ENCODE measurements around the gene CAMSAP1. TPM values are rescaled to one million over a fixed set of nuclear protein-coding genes. Genes with fewer than 3 reads are reported as not detected.

CAMSAP1 gene
- polyA plus RNA-seq, 1 donor from 2014 or later = 58.5 TPM

DNA sequence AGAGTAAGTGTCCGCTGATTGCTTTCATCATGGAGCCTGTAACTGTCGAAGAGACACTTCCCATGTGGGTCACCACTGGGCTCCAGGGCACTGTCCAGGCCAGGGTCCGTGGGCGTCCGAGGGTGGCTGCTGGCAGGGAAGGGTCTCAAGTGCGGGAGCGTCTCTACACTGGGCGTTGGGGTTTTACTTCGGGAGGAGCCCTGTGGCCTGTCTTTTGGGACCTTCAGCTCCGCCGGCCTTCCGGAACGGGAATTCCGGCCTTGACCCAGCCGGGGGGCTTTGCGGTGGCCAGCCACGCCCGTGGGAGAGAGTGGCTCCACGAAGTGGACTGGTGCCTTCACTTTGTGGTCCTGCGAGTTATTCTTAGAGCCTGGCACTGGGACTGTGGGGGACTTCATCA lies 86.2 kb downstream of the CAMSAP1 start:
- H3K36me3 ChIP-seq (ENCODE audit: insufficient read depth, low read length) = no peaks in the 10 kb centered on the region

DNA sequence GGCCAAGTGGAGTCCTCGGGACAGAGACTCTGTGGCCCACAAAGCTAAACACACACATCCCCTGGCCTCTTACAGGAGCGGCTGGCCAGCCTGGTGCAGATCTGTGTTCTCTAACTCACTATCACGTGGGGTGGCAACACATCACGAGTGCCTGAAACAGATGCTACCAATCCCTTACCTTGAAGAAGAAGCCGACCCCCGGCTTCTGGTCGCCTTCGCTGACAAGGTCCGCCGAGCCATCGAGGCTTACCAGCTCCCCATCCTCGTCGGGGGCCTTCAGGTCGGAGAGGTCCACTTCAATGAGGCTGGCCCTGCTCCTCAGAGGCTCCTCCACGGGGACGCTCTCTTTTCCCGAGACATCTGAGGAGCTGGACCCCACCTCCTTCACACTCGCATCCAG lies 86.7 kb downstream of the CAMSAP1 start:
- no peak overlapping the region for H2AFZ ChIP-seq (ENCODE audit: low read depth, low read length)
- H3F3A ChIP-seq (ENCODE audit: insufficient read depth, low read length, poor library complexity, severe bottlenecking) = no peaks in the 10 kb centered on the region
- no peak overlapping the region for H3K27ac ChIP-seq (ENCODE audit: low read length)
- H3K9me3 ChIP-seq (ENCODE audit: low read length) = no peaks in the 10 kb centered on the region
- H4K20me1 ChIP-seq (ENCODE audit: insufficient read depth) = peaks cover 7% of the 10 kb centered on the region
- no peaks in the 10 kb centered on the region for H3K9me2 ChIP-seq (ENCODE audit: insufficient read depth, low read length)
- no peaks in the 10 kb centered on the region for H3K27me3 ChIP-seq (ENCODE audit: insufficient read depth, low read depth, low read length)
- no peak overlapping the region for H3K4me2 ChIP-seq (ENCODE audit: low read length)
- peaks cover 8% of the 10 kb centered on the region for H3K79me2 ChIP-seq (replicated peaks; ENCODE audit: insufficient read depth, low read length)
- no peak overlapping the region for H3K9ac ChIP-seq (ENCODE audit: low read length)
- H3K4me3 ChIP-seq (ENCODE audit: low read length) = no peak overlapping the region
- H3K36me3 ChIP-seq (ENCODE audit: insufficient read depth, low read length) = no peaks in the 10 kb centered on the region
- TF ChIP-seq SMC3 (conservative IDR thresholded peaks at IDR 0.05; ENCODE audit: poor library complexity) (no peak), TAF1 (IDR thresholded peaks at IDR 0.05; ENCODE audit: low read depth) (no peak), MXI1 (conservative IDR thresholded peaks at IDR 0.05; ENCODE audit: poor library complexity, severe bottlenecking) (no peak), EP300 (conservative IDR thresholded peaks at IDR 0.05; ENCODE audit: poor library complexity, severe bottlenecking) (no peak), RAD21 (conservative IDR thresholded peaks at IDR 0.05) (no peak), CTCF (IDR thresholded peaks at IDR 0.05; ENCODE audit: poor library complexity, severe bottlenecking) (no peak), EZH2 (IDR thresholded peaks at IDR 0.05; ENCODE audit: borderline replicate concordance, insufficient read depth, low read length, poor library complexity, severe bottlenecking) (no peak)

More for the DNA sequence above, 86.2 kb downstream of the CAMSAP1 start:
- Histone ChIP-seq H3K79me2 (replicated peaks; ENCODE audit: insufficient read depth, low read length) (peaks cover 8% of the 10 kb centered on the region), H3K27ac (ENCODE audit: low read length) (no peak overlapping the region), H3K4me2 (ENCODE audit: low read length) (no peak overlapping the region), H2AFZ (ENCODE audit: low read depth, low read length) (no peak overlapping the region), H4K20me1 (ENCODE audit: insufficient read depth) (peaks cover 7% of the 10 kb centered on the region), H3K27me3 (ENCODE audit: insufficient read depth, low read depth, low read length) (no peaks in the 10 kb centered on the region), H3K9ac (ENCODE audit: low read length) (no peak overlapping the region), H3K9me2 (ENCODE audit: insufficient read depth, low read length) (no peaks in the 10 kb centered on the region), H3K4me3 (ENCODE audit: low read length) (no peak overlapping the region), H3F3A (ENCODE audit: insufficient read depth, low read length, poor library complexity, severe bottlenecking) (no peaks in the 10 kb centered on the region), H3K9me3 (ENCODE audit: low read length) (no peaks in the 10 kb centered on the region)
- TF ChIP-seq EP300 (conservative IDR thresholded peaks at IDR 0.05; ENCODE audit: poor library complexity, severe bottlenecking) (no peak), RAD21 (conservative IDR thresholded peaks at IDR 0.05) (no peak), REST (IDR thresholded peaks at IDR 0.05; ENCODE audit: borderline replicate concordance) (no peak), TAF1 (IDR thresholded peaks at IDR 0.05; ENCODE audit: low read depth) (no peak), CTCF (IDR thresholded peaks at IDR 0.05; ENCODE audit: poor library complexity, severe bottlenecking) (no peak), POLR2AphosphoS5 (IDR thresholded peaks at IDR 0.05) (no peak), SMC3 (conservative IDR thresholded peaks at IDR 0.05; ENCODE audit: poor library complexity) (no peak), MXI1 (conservative IDR thresholded peaks at IDR 0.05; ENCODE audit: poor library complexity, severe bottlenecking) (no peak), EZH2 (IDR thresholded peaks at IDR 0.05; ENCODE audit: borderline replicate concordance, insufficient read depth, low read length, poor library complexity, severe bottlenecking) (no peak)

Data from neural cell (in vitro differentiated cells).